ENCODE results near the gene COPB1. TPM values are rescaled to one million over a fixed set of nuclear protein-coding genes. Genes with fewer than 3 reads are reported as not detected.

The COPB1 gene
- total RNA-seq, 3 donors from 2014 or later (not counting 1 experiment from before 2014, with no cell fraction given), result 77.1 to 83.8 (median 80.4) TPM

DNA sequence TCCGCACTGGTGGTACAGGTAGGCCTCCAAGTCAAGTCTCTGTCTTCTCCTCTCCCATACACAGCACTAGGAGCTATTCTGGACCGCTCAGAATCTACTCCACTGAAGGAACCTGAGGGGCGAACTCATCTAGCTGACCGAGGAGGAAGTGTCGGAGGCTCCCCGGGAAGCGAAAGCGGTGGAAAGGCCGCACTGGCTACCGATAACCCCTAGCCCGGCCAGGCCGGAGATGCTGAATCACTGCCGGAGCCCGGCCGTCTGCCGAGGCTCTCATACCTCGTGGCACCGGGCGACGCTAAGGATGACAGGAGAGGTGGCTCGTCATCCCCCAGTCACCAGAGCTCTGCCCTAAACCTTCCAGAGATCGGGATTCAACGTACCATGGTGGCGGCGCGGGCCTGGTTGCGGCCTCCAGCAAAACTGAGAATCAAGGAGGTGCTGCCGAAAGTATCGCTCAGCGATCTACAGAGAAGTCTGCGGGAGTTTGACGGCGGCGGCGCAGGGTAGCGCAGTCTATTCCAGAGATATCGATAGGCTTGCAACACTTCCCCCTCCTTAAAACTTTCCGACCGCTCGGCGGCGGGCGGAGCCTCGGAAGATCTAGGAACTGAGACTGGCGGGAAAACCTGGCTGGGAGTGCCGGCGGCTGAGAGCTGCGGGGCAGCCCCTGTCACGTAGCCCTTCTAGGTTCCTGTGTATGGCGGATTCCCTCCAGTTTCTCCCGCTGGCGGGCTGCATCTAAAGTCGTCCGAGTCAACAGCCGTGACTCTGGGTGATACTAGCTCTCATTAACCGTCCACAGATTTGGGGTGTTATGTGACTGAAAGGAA is 20.5 kb upstream of the COPB1 start, which contains the start of gene PSMA1:
PSMA1 (minus strand) TSS at position 470 of the 830 bp plus-strand sequence; CDS start at position 383, 87 bp downstream.
- Mint-ChIP-seq H3K27me3 (ENCODE audit: low read depth in 2 of 2) (no peaks in the 10 kb centered on the region), H3K4me1 (peaks cover 26 to 28% of the 10 kb centered on the region in 2 donors), H3K9me3 (no peaks in the 10 kb centered on the region), H3K4me3 (peak within 1 kb of the TSS; percentile 97), H3K36me3 (peaks cover 7% of the 10 kb centered on the region), H3K27ac (peak within 1 kb of the TSS; percentile 95 to 97)
- Histone ChIP-seq H3K36me3 (ENCODE audit: control insufficient read depth, insufficient read depth, low read length) (peaks cover 20% of the 10 kb centered on the region), H3K4me1 (ENCODE audit: control insufficient read depth, insufficient read depth, low read length) (peaks cover 6% of the 10 kb centered on the region), H3K27me3 (ENCODE audit: control insufficient read depth, insufficient read depth, low read length) (no peaks in the 10 kb centered on the region), H3K27ac (ENCODE audit: low read length) (peak within 1 kb of the TSS; percentile 87), H3K9me3 (ENCODE audit: control insufficient read depth, insufficient read depth, low read length) (no peaks in the 10 kb centered on the region), H3K4me3 (ENCODE audit: low read length) (peak within 1 kb of the TSS; percentile 77)
- intact Hi-C loops (cut with micrococcal nuclease), result loop anchor here (1.0 to 5.0 kb wide), 6 partner anchors 21 to 385 kb away; partner anchors contain the start of genes COPB1 and PDE3B
- under 1% methylated on average over 56 of the region's 56 CpGs for WGBS (ENCODE audit: insufficient coverage)
- ATAC-seq, result peak; percentile 90 to 98 (median 94)
- TF ChIP-seq, protein P1, sequence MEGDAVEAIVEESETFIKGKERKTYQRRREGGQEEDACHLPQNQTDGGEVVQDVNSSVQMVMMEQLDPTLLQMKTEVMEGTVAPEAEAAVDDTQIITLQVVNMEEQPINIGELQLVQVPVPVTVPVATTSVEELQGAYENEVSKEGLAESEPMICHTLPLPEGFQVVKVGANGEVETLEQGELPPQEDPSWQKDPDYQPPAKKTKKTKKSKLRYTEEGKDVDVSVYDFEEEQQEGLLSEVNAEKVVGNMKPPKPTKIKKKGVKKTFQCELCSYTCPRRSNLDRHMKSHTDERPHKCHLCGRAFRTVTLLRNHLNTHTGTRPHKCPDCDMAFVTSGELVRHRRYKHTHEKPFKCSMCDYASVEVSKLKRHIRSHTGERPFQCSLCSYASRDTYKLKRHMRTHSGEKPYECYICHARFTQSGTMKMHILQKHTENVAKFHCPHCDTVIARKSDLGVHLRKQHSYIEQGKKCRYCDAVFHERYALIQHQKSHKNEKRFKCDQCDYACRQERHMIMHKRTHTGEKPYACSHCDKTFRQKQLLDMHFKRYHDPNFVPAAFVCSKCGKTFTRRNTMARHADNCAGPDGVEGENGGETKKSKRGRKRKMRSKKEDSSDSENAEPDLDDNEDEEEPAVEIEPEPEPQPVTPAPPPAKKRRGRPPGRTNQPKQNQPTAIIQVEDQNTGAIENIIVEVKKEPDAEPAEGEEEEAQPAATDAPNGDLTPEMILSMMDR (IDR thresholded peaks at IDR 0.05), result no peak
- DNase-seq, result peak; percentile 86 to 94

- Mint-ChIP-seq H3K4me1 (peaks cover 26 to 28% of the 10 kb centered on the region in 2 donors), H3K27me3 (ENCODE audit: low read depth in 2 of 2) (no peaks in the 10 kb centered on the region), H3K9me3 (no peaks in the 10 kb centered on the region), H3K36me3 (peaks cover 7% of the 10 kb centered on the region), H3K4me3 (peak overlapping the region; percentile 97), H3K27ac (peak overlapping the region; percentile 95 to 97)
- Histone ChIP-seq H3K27ac (ENCODE audit: low read length) (peak overlapping the region; percentile 87), H3K36me3 (ENCODE audit: control insufficient read depth, insufficient read depth, low read length) (peaks cover 25% of the 10 kb centered on the region), H3K4me1 (ENCODE audit: control insufficient read depth, insufficient read depth, low read length) (peaks cover 6% of the 10 kb centered on the region), H3K9me3 (ENCODE audit: control insufficient read depth, insufficient read depth, low read length) (no peaks in the 10 kb centered on the region), H3K27me3 (ENCODE audit: control insufficient read depth, insufficient read depth, low read length) (no peaks in the 10 kb centered on the region), H3K4me3 (ENCODE audit: low read length) (peak overlapping the region; percentile 77)
- 2% methylated on average over 7 of the region's 10 CpGs for WGBS (ENCODE audit: insufficient coverage)
- DNase-seq (no peak), ATAC-seq (peak; percentile 0 to 19 (median 15))
- intact Hi-C loops (cut with micrococcal nuclease), result no loop called here
- TF ChIP-seq, protein P1 (IDR thresholded peaks at IDR 0.05), result no peak
Measured at GRCh38 chr11:14519597-14519916, 19.9 kb upstream of the COPB1 start.

GRCh38 chr11:14518820-14519219 is 19.2 kb upstream of the COPB1 start:
- Histone ChIP-seq H3K4me3 (ENCODE audit: low read length) (peak overlapping the region; percentile 77), H3K4me1 (ENCODE audit: control insufficient read depth, insufficient read depth, low read length) (peaks cover 6% of the 10 kb centered on the region), H3K36me3 (ENCODE audit: control insufficient read depth, insufficient read depth, low read length) (peaks cover 31% of the 10 kb centered on the region), H3K27me3 (ENCODE audit: control insufficient read depth, insufficient read depth, low read length) (no peaks in the 10 kb centered on the region), H3K27ac (ENCODE audit: low read length) (no peak overlapping the region), H3K9me3 (ENCODE audit: control insufficient read depth, insufficient read depth, low read length) (no peaks in the 10 kb centered on the region)
- no peaks in the 10 kb centered on the region for H3K9me3 Mint-ChIP-seq
- H3K27me3 Mint-ChIP-seq (ENCODE audit: low read depth in 2 of 2), result no peaks in the 10 kb centered on the region
- peaks cover 26 to 28% of the 10 kb centered on the region in 2 donors for H3K4me1 Mint-ChIP-seq
- H3K36me3 Mint-ChIP-seq, result peaks cover 7% of the 10 kb centered on the region
- H3K27ac Mint-ChIP-seq, result peak overlapping the region; percentile 95 to 97
- TF ChIP-seq, protein P1 (IDR thresholded peaks at IDR 0.05), result no peak
- peak overlapping the region; percentile 97 for H3K4me3 Mint-ChIP-seq
- DNase-seq (no peak), ATAC-seq (no peak)
- 73% methylated on average over 2 of the region's 3 CpGs for WGBS (ENCODE audit: insufficient coverage)
- intact Hi-C loops (cut with micrococcal nuclease), result no loop called here
